CD4-positive, alpha-beta T cell treated with Interleukin-6 at 100 ng/mL for 8 hours (primary cell): Measurements from ENCODE around the gene TENT5D.
"Not testable (repeated sequence)": the region's sequence is repeated elsewhere in the genome, so short reads cannot be mapped to it uniquely, and the experiment has no call there.

Source experiments
- DNase-seq: peaks from one replicate; pipeline ENCODE4 v3.0.0-alpha.2; 2020; ENCODE audit warnings: mixed read lengths, low spot score

Gene TENT5D

GRCh38 chrX:80420147-80420546 is at the start of gene TENT5D:
Gene TENT5D, plus strand, starts transcription at chrX:80420447. Its CDS starts 22,093 bp downstream, at chrX:80442540.
- DNase-seq: no peak

DNA sequence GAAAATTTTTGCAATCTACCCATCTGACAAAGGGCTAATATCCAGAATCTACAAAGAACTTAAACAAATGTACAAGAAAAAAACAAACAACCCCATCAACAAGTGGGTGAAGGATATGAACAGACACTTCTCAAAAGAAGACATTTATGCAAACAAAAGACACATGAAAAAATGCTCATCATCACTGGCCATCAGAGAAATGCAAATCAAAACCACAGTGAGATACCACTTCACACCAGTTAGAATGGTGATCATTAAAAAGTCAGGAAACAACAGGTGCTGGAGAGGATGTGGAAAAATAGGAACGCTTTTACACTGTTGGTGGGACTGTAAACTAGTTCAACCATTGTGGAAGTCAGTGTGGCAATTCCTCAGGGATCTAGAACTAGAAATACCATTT is 34.6 kb upstream of the TENT5D start:
- DNase-seq: not testable (repeated sequence)

- no peak for DNase-seq
These were observed 32.0 kb upstream of the TENT5D start for GRCh38 chrX:80388206-80388605.

- DNase-seq: no peak
These were observed 8.2 kb upstream of the TENT5D start for GRCh38 chrX:80412042-80412441.

DNA sequence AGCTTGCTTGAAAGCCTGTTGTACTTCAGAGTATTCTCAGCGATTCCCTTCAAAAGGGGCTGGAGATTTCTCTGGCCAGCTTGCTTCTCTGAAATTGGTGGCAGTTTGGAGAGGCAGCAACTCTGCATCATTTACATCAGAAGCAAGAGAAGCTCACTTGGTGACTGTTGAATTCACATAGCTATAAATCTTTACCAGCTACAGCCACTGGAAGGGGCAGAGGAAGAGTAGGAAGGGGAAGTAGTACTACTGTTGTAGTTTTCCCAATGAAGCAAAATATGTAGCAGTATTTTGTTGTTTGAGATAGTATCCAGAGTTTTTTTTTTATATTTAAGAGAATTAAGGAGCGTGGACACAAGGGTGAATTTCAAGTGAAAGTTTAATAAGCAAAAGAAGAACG is 2.8 kb downstream of the TENT5D start:
- DNase-seq: no peak

- no peak for DNase-seq
These were observed 3.5 kb downstream of the TENT5D start for GRCh38 chrX:80423744-80424143.

GRCh38 chrX:80430826-80431504 is 10.7 kb downstream of the TENT5D start:
- DNase-seq: no peak

DNA sequence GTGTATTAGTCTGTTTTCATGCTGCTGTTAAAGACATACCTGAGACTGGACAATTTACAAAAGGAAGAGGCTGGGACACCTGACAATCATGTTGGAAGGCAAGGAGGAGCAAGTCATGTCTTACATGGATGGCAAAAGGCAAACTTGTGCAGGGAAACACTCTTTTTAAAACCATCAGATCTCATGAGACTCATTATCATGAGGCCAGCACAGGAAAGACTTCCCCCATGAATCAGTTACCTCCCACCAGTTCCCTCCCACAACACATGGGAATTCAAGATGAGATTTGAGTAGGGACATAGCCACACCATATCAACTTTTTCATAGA is 11.2 kb downstream of the TENT5D start:
- no peak for DNase-seq

DNA sequence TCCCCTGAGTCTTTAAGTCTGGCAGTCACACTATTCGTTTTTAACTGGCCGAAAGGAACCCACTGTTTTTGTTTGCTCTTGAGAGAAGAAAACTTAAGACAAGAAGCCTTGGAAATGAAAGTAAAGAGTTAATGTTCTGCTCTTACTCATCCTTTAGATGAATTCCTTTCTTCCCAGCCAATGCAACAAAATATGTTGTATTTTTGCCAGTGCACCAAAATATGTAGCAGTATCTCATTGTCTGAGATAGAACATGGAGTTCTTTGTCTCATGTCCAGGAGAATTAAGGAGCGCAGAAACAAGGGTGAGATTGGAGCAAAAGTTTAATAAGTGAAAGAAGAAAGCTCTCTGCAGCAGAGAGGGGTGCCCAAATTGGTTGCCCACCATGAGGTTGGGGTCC is 12.2 kb downstream of the TENT5D start:
- DNase-seq: no peak

- DNase-seq: no peak
These were observed 12.6 kb downstream of the TENT5D start for GRCh38 chrX:80432863-80433262.

DNA sequence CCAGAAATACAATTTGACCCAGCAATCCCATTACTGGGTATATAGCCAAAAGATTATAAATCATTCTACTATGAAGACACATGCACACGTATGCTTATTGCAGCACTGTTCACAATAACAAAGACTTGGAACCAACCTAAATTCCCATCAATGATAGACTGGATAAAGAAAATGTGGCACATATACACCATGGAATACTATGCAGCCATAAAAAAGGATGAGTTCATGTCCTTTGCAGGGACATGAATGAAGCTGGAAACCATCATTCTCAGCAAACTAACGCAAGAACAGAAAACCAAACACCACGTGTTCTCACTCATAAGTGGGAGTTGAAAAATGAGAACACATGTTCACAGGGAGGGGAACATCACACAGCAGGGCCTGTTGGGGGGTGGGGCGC is 47.9 kb downstream of the TENT5D start:
- not testable (repeated sequence) for DNase-seq

DNA sequence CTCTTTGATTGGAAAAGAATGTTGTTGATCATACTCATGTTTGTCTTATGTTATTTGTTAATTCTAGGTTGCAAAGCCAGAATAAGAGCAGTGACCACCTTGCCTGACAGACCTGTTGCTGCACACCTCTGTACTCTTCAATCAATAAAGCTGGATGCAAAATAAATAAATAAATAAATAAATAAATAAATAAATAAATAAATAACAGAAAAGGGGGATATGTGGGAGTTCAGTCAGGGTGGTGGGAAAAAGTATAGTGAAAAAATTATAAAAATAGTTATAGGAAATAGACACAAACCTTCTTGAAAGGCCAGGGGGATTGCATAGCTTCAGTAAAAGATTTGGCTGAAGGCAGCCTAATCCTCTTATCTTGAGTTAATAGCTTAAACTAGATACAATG is 51.3 kb downstream of the TENT5D start:
- no peak for DNase-seq

DNA sequence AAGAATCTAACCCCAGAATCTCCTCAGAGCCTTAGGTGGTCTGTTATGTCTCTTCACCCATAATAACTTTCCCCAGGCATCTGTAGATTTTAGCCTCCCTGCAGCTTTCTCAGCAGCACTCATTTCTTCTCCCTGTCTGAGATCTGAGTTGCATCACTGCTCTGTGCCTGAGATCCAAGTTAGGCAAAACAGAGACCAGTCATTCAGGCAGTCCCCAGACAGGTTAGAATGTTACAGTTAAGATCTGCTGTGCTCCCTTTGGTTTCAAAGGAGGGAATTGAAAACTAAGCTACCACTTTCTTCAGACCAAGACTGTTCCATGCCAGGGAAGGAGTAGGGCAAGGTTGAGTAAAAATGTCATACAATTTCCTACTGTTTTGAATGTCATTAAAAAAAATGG is 65.3 kb downstream of the TENT5D start:
- DNase-seq: no peak

- no peak for DNase-seq
These were observed 66.1 kb downstream of the TENT5D start for GRCh38 chrX:80486299-80486698.

GRCh38 chrX:80489166-80489565 is 68.9 kb downstream of the TENT5D start:
- no peak for DNase-seq
